Activated effector memory CD4-positive, alpha-beta T cell treated with Interleukin-2 at 50 U/mL for 16 hours (primary cell): ENCODE results near the gene OR1D5.
"Not testable (repeated sequence)": the region's sequence is repeated elsewhere in the genome, so short reads cannot be mapped to it uniquely, and the experiment has no call there.

ENCODE experiments used
- DNase-seq: peaks from one replicate; pipeline ENCODE4 v3.0.0-alpha.2; 2020

The OR1D5 gene

DNA sequence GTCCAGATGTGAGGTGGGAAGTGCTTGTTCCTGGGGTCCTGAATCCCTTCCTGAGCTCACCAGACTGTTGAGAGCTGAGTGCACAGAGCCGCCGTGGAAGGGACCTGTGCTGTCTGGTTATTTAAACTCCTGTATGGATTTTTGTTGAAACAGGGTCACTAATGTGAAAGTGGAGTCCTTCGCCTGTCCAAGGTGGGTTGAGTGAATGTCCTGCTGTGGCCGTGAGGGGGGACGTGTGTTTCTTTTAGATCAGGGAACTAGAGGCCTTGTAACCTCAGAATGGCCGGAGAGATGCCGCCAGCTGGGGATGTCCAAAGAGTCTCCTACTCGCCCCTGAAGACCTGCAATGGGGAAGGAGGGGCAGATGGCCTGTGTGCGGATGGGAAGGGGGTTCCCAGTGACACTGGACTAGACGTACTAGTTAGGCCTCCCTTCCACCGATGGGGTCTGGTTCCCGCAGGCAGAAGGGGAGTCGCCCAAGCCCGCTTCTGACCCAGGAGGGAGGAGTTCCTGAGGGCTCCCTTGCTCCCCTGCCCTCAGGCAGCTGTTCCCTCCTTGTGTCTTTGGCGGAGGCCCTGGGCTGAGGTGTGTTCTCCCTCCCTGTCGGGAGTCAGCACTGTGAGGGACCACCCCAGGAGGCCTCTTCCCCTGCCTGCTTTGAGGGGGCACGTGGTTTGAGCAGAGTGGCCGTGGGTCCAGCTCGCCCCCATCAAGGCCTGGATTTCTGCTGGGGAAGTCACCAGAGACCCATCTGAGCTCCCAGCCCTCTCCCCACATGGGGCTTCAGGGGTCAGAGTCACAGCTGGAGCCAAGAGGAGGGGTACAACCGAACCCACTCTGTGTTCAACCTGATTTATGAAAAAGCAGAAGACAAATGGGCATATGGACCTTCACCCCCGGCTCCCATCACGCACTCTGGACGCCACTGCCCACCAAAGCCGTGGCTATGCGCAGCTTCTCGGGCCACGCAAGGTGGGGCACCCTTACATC, 30.9 kb downstream of the OR1D5 start:
- no peak for DNase-seq

- DNase-seq: not testable (repeated sequence)
Measured at GRCh38 chr17:3030852-3031470, 32.4 kb downstream of the OR1D5 start.

DNA sequence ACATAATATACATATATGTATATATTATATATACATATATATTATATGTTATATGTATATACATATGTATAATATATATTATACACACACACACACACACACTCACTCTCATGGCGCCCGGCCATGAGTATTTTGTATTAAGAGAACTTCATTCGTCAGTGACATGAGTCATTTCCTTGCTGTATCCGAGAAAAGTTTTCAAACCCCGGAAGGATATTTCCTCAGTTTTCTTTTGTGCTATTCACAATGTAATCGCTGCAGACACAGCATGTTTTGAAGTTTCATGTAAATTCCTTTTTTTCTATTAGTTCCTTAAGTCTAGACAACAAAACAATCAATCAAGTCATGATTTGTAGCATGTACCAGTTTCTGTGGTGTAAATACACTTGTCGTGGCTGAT, 33.3 kb downstream of the OR1D5 start:
- DNase-seq: no peak

DNA sequence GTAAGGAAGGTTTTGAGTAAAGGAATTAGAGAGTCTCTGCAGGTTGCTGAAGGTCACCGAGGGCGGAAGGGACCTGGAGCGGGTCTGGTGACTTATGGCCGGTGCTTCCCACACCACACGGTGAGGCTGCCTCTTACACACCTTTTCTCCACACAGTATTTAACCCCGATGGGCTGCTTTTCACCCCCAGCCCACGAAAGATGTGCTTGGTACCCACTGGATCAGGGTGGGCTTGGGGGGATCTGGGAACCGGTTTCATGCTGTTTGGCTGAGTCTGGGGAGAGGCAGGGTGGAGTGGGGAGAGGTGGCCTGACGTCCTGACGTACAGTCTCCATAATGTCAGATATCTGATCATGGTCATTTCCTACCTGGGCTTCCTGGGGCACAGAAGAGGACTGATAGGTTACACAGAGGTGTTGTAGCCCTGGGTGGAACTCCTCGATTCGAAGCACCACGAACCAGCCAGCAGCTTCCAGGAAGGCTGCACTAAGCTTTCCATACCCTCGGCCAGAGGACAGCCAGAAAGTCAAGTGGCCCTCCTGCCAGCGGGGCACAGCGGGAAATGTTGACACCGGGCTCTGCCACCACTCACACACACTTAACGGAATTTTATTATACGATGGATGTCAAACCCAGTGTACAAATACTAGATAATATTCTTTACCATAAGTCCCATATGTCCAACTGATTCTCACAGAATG, 34.0 kb downstream of the OR1D5 start:
- no peak for DNase-seq

DNA sequence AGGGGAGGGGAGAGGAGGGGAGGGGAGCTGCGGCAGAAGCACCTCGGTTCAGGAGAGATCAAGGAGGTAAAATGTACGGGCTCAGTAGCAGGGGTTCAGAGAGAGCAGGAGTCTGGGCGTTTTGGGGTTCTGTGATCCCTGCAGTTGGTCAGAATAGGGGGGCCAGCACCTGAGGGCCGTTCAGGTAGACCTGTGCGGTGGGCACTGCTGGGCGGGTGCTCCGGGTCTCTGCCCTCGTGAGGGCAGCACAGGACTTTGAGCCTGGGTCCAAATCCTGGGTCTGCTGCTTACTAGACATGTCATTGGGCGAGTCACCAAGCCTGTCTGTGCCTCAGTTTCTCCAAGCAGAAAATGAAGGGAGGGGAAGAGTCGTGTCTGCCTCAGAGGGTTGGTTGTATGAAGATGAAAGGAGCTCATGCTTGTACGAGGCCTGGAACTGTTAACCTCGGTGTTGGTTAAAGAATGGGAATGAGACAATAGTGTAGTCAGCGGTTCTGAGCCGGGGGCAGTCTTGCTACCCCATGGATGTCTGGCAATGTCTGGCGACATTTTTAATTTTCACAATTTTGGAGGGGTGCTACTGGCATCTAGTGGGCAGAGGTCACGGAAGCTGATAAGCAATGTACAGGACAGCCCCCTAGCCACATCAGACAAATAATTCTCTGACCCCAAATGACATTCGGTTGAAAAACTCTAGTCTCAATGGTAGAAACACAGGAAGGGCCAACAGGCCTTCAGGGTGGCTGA, 35.4 kb downstream of the OR1D5 start:
- DNase-seq: no peak

DNA sequence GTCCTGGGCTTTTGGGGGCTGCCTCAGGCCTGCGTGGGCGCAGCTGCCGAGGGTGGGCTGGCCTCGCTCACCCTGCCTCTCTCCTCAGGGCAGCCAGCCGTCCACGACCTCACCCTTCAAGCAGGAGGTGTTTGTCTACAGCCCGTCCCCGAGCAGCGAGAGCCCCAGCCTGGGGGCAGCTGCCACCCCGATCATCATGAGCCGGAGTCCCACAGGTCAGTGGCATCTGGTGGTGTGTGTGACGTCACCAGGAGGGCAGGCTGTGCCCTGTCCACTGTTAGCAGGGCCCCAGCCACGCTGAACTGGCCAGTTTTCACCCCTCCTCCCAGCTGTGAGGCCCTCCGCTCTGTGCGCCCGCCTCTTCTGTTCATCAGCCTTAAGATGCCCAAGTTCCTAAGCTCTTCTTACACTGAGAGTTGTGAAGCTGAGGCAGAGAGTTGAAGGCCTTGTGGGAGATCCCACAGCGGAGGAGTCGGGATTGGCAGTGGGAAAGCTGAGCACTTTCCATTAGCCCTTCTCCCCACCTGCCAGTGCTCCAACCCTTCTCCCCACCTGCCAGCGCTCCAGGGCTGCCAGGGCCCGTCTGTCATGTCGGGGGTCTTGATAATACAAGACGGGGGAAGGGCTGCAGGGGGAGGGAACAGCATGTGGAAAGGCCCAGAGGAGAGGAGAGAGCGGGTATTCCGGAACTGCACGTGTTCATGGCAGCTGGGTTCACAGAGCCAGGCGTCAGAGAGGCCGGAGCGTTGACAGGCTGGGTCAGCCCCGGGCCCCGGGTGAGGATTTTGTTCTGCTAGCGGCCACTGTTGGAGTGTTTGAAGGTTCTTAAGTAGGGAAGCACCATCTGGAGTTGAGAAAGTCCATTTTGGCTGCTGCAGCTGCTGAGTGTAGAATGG, 36.3 kb downstream of the OR1D5 start:
- no peak for DNase-seq

DNA sequence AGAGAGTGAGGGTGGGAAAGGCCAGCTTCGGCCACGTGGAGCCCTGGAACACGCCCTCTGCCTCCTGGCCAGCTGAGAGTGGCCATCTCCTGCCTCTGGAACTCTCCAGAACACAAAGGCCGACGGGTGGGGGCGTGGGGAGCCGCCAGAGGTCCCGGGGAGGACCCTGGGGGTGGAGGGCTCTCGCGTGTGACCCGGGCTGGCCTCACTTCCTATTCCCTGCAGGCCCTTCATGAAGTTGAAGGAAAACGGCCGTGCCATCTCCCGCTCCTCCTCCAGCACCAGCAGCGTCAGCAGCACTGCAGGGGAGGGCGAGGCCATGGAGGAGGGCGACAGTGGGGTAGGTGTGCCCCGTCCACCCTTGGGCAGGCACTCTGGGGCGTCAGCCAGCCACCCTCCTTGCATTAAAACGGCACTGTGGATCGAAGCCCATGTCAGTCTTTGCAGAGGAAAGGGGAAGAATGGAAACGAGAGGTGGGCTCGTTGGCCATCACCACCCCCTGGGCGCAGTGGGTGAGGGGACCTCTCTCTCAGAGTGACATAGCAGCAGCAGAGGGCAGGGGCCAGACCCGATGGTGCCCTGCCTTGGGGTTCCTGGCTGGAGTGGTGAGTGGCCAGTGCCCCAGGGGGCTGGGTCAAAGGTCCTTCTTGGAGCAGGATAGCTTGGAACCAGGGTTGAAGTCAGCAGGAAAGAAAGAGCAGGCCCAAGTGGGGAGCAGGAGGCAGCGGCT, 37.1 kb downstream of the OR1D5 start:
- DNase-seq: no peak

- no peak for DNase-seq
Measured at GRCh38 chr17:3025421-3026124, 37.8 kb downstream of the OR1D5 start.

- no peak for DNase-seq
Measured at GRCh38 chr17:3024346-3024745, 39.1 kb downstream of the OR1D5 start.

- no peak for DNase-seq
Measured at GRCh38 chr17:3022197-3022596, 41.2 kb downstream of the OR1D5 start.

GRCh38 chr17:3020381-3020780, 43.0 kb downstream of the OR1D5 start:
- no peak for DNase-seq

DNA sequence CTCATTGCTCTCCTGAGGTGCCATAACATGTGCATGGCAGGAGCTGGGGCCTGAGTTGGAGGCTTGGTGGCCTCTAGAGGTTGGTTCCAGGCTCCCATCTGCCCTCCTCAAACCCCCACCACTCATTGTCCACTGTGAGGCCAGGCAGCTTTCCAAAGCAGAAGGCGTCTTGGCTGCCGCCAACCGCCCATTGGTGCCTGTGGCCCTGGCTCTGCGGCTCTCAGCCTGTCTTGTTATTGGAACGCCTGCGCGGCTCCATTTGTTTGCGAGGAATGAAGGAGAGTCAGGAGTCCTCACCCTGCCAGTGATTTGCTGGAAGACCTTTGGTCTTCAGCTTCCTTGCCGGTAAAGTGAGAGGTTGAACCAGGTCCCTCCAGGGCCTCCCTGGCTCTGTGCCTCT, 43.6 kb downstream of the OR1D5 start:
- no peak for DNase-seq

DNA sequence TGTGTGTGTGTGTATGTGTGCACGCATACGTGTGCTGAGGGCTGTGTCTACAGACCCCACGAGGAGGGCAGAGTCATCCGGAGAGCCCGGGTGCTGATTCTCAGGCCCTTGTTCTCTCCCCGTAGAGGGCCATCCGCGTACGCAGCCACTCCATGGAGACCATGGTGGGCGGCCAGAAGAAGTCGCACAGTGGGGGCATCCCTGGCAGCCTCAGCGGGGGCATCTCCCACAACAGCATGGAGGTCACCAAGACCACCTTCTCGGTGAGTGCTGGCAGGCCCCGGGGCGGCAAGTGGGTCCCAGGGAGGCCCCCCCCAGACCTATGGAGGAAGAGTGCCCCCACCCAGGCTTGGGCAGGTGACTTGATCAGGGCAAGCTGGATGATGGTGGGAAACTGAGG, 45.5 kb downstream of the OR1D5 start:
- no peak for DNase-seq

DNA sequence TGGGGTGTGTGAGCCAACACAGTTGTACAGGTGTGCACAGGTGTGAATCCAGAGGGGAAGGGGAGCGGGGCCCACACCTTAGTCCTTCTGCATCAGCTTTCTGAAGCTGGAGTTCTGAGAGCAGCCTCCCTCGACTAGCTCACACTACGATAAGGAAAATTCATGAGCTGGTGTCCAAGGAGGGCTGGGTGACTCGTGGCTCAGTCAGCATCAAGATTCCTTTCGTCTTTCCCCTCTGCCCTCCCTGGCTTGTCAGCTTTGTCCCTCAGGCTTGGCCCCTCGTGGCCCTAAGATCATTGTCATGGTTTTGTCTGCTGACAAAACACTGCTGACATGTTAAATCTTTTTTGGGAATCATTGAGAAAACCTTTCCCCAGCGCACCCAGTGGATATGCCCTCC, 47.5 kb downstream of the OR1D5 start:
- DNase-seq: no peak

- DNase-seq: peak; percentile 31
Measured at GRCh38 chr17:3012926-3013581, 50.4 kb downstream of the OR1D5 start.
